Spleen (tissue), 11 donors: ENCODE data around the gene PARD6A. TPM values are rescaled to one million over a fixed set of nuclear protein-coding genes. Genes with fewer than 3 reads are reported as not detected.

Experiments used
- DNase-seq: peaks from one replicate; pipeline ENCODE4 v3.0.0-alpha.2; 2020
- H3K27ac ChIP-seq, 8 donors: fragments of 200-600 bp; sonication (generic) in 7 of 8; 1 replicate in 4 of 8; 2 replicates in 4 of 8; pipeline versions ENCODE4 v1.5.0 to v1.8.0; 2016 to 2021; ENCODE audit warnings: inconsistent platforms in 4 of 8, mild to moderate bottlenecking in 4 of 8, moderate library complexity in 1 of 8
- H3K27me3 ChIP-seq, 7 donors: fragments of 200-600 bp; sonication (generic) in 6 of 7; replicated peaks in 1 of 7; 1 replicate in 4 of 7; 2 replicates in 3 of 7; pipeline versions ENCODE4 v1.5.0 to v1.8.0; 2016 to 2021; ENCODE audit warnings: inconsistent platforms in 3 of 7, mild to moderate bottlenecking in 1 of 7
- H3K36me3 ChIP-seq, 6 donors: fragments of 200-600 bp; sonication (generic) in 5 of 6; 1 replicate in 4 of 6; 2 replicates in 2 of 6; pipeline versions ENCODE4 v1.5.0 to v1.8.0; 2016 to 2021; ENCODE audit warnings: inconsistent platforms in 2 of 6
- H3K4me1 ChIP-seq, 6 donors: fragments of 200-600 bp; sonication (generic) in 5 of 6; 1 replicate in 3 of 6; 2 replicates in 3 of 6; pipeline versions ENCODE4 v1.5.0 to v1.8.0; 2016 to 2021; ENCODE audit warnings: inconsistent platforms in 3 of 6
- H3K4me3 ChIP-seq, 8 donors: fragments of 200-600 bp; sonication (generic) in 7 of 8; 1 replicate in 4 of 8; 2 replicates in 4 of 8; pipeline versions ENCODE4 v1.5.0 to v1.8.0; 2016 to 2021; ENCODE audit warnings: inconsistent platforms in 4 of 8, mild to moderate bottlenecking in 4 of 8, moderate library complexity in 2 of 8
- H3K9me3 ChIP-seq, 8 donors: fragments of 200-600 bp; sonication (generic) in 7 of 8; 1 replicate in 4 of 8; 2 replicates in 4 of 8; pipeline versions ENCODE4 v1.5.0 to v1.8.0; 2016 to 2021; ENCODE audit warnings: inconsistent platforms in 4 of 8
- POLR2A ChIP-seq, 3 donors: fragments of 450-650 bp; IDR thresholded peaks; one replicate each; pipeline ENCODE4 v1.5.1; 2017; ENCODE audit warnings: antibody characterized with exemption in 3 of 3, mild to moderate bottlenecking in 1 of 3
- POLR2AphosphoS5 ChIP-seq, 3 donors: sonication (generic); formaldehyde crosslinking; IDR thresholded peaks; one replicate each; pipeline ENCODE4 v1.5.1; 2017; ENCODE audit warnings: antibody characterized with exemption in 3 of 3
- WGBS, 5 donors: extraction: QIAGEN DNeasy Blood & Tissue Kit in 3 of 5; methylation state at CpG; one replicate each; pipeline versions ENCODE4 v1.1.5 to v1.1.7; 2013 to 2018; 5-methylcytosine and 5-hydroxymethylcytosine counted together
- intact Hi-C: fragments of 100-400 bp; cut with DNase I; formaldehyde crosslinking; loops from one replicate; pipeline ENCODE4 v1.15.0; 2023; ENCODE audit warnings: low total_unique reads
- polyA plus RNA-seq, 3 donors: library from polyadenylated mRNA; stranded (reverse); fragments of 200-250 nt; gene quantifications; one replicate each; pipeline ENCODE4 v1.2.1, GENCODE V29; 2013
- total RNA-seq, 7 donors: library from RNA; depleted of rRNA in 3 of 7; stranded (reverse); fragments of >200 nt in 3 of 7; fragmentation: NEBNext Ultra II Directional in 4 of 7; extraction: Animal tissue kit (Norgen Biotek cat#: 25700) in 4 of 7; gene quantifications; one replicate each; pipeline versions ENCODE4 v1.1.0 to v1.2.1, GENCODE V29; 2016 to 2021
- TF ChIP-seq, protein P1 (sequence below), 11 experiments: fragments of 200-600 bp in 7 of 11; fragments of 450-650 bp in 4 of 11; sonication (generic) in 4 of 11; IDR thresholded peaks in 8 of 11; conservative IDR thresholded peaks in 3 of 11; 1 replicate in 7 of 11; 2 replicates in 4 of 11; pipeline versions ENCODE4 v1.4.0 to v1.8.0; 2016 to 2021; ENCODE audit warnings: antibody characterized with exemption in 11 of 11, inconsistent platforms in 4 of 11, mild to moderate bottlenecking in 1 of 11
- donor health status: healthy with polysubstance abuse.
- donor health status: DM: no; HTN: no; CAD: no; lungs with moderate emphysema.
- donor health status: DM: no; HTN: no; CAD: no.
- donor health status: Bipolar disorder and iron deficiency.
- donor health status: healthy.
- donor health status: DM: no; HTN: no; CAD: no.
- donor health status: DM: yes; HTN: yes; CAD: no.

PARD6A gene
- total and polyA plus RNA-seq, 10 donors, result 3.3 to 13.8 (median 6.7) TPM

- H3K27ac ChIP-seq, result peak overlapping the region in 7 of 8 donors; percentile 62 to 94 (median 83)
- H3K27me3 ChIP-seq, result no peaks in the 10 kb centered on the region
- DNase-seq, result peak; percentile 77
- H3K9me3 ChIP-seq, result no peaks in the 10 kb centered on the region
- TF ChIP-seq, protein P1, sequence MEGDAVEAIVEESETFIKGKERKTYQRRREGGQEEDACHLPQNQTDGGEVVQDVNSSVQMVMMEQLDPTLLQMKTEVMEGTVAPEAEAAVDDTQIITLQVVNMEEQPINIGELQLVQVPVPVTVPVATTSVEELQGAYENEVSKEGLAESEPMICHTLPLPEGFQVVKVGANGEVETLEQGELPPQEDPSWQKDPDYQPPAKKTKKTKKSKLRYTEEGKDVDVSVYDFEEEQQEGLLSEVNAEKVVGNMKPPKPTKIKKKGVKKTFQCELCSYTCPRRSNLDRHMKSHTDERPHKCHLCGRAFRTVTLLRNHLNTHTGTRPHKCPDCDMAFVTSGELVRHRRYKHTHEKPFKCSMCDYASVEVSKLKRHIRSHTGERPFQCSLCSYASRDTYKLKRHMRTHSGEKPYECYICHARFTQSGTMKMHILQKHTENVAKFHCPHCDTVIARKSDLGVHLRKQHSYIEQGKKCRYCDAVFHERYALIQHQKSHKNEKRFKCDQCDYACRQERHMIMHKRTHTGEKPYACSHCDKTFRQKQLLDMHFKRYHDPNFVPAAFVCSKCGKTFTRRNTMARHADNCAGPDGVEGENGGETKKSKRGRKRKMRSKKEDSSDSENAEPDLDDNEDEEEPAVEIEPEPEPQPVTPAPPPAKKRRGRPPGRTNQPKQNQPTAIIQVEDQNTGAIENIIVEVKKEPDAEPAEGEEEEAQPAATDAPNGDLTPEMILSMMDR (IDR thresholded peaks at IDR 0.05 in 8 of 11, conservative IDR thresholded peaks at IDR 0.05 in 3 of 11), result no peak
- TF ChIP-seq POLR2A (IDR thresholded peaks at IDR 0.05), result no peak
- peak in 1 of 3 donors; percentile 39 for TF ChIP-seq POLR2AphosphoS5 (IDR thresholded peaks at IDR 0.05)
- 92 to 97% (median 95%) methylated on average over 19 to 28 of the region's 28 CpGs for WGBS, 5 donors
- H3K4me3 ChIP-seq, result no peak overlapping the region
- intact Hi-C loops, result loop anchor here (5.0 to 10.0 kb wide), 2 partner anchors 42 to 250 kb away; partner anchors contain the start of gene GFOD2
- peaks cover 18 to 79% (median 61%) of the 10 kb centered on the region in 6 donors for H3K4me1 ChIP-seq
- peaks cover 0 to 34% (median 7%) of the 10 kb centered on the region in 6 donors for H3K36me3 ChIP-seq
Measured at GRCh38 chr16:67674851-67675578, 14.3 kb downstream of the PARD6A start.

DNA sequence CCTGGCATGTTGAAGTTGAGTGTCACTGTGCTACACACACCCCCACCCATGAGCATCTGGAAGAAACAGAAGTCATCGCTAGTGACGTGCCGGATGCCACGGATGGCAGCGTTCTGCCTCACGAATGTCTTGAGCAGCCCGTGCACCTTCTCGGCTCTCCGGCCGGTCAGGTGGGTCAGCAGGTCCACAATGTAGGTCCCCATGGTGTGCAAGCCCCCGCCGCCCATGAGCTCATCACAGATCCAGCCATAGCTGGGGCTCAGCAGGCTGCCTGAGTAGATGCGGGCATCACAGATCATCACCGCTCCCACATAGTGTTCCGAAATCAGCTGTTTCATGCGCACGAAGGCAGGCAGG, 14.8 kb downstream of the PARD6A start:
- TF ChIP-seq POLR2AphosphoS5 (IDR thresholded peaks at IDR 0.05), result peak in 1 of 3 donors; percentile 47
- TF ChIP-seq, protein P1 (IDR thresholded peaks at IDR 0.05 in 8 of 11, conservative IDR thresholded peaks at IDR 0.05 in 3 of 11), result no peak
- TF ChIP-seq POLR2A (IDR thresholded peaks at IDR 0.05), result no peak
- Histone ChIP-seq H3K4me3 (no peak overlapping the region), H3K27ac (peak overlapping the region; percentile 19 to 94 (median 68)), H3K9me3 (no peaks in the 10 kb centered on the region), H3K4me1 (peaks cover 18 to 78% (median 61%) of the 10 kb centered on the region in 6 donors), H3K36me3 (peaks cover 0 to 39% (median 7%) of the 10 kb centered on the region in 6 donors), H3K27me3 (no peaks in the 10 kb centered on the region)
- WGBS, 5 donors, result 96 to 98% (median 96%) methylated on average over 10 to 17 of the region's 17 CpGs
- intact Hi-C loops, result loop anchor here (10.0 kb wide), 1 partner anchor 249 kb away; no protein-coding TSS in a partner anchor
- no peak for DNase-seq

- H3K4me1 ChIP-seq, result peaks cover 18 to 74% (median 60%) of the 10 kb centered on the region in 6 donors
- peaks cover 0 to 44% (median 9%) of the 10 kb centered on the region in 6 donors for H3K36me3 ChIP-seq
- H3K9me3 ChIP-seq, result no peaks in the 10 kb centered on the region
- no peak overlapping the region for H3K4me3 ChIP-seq
- no peaks in the 10 kb centered on the region for H3K27me3 ChIP-seq
- intact Hi-C loops, result loop anchor here (10.0 kb wide), 1 partner anchor 249 kb away; no protein-coding TSS in a partner anchor
- no peak for DNase-seq
- TF ChIP-seq POLR2AphosphoS5 (IDR thresholded peaks at IDR 0.05) (no peak), POLR2A (IDR thresholded peaks at IDR 0.05) (no peak)
- TF ChIP-seq, protein P1 (IDR thresholded peaks at IDR 0.05 in 8 of 11, conservative IDR thresholded peaks at IDR 0.05 in 3 of 11), result no peak
- H3K27ac ChIP-seq, result peak overlapping the region; percentile 19 to 94 (median 66)
- WGBS, 5 donors, result 94 to 99% (median 98%) methylated on average over 7 of the region's 7 CpGs
Measured at GRCh38 chr16:67675999-67676398, 15.2 kb downstream of the PARD6A start.

DNA sequence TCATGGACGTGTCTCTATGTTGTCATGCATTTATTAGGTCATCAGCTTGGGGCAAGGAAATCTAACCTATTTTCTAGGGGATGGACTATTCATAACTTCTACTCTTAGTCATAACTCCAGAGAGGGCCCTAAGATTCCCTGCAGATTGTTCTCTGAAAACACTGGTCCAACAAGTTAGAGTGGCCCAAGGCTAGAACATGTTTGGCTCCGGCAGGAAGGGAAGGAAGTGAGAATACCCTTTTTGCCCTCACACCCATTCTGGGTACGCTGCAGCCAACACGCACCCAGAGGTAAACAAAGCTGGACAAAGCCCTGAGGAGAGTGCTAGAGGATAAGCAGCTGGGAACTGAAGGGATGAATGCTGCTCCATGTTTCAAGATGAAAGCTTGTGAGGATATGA, 15.8 kb downstream of the PARD6A start:
- H3K4me3 ChIP-seq, result no peak overlapping the region
- H3K9me3 ChIP-seq, result no peaks in the 10 kb centered on the region
- intact Hi-C loops, result loop anchor here (10.0 kb wide), 1 partner anchor 248 kb away; no protein-coding TSS in a partner anchor
- H3K27ac ChIP-seq, result peak overlapping the region in 6 of 8 donors; percentile 39 to 94 (median 72)
- H3K27me3 ChIP-seq, result no peaks in the 10 kb centered on the region
- WGBS, 5 donors, result 58 to 70% (median 67%) methylated on average over 4 of the region's 4 CpGs
- TF ChIP-seq POLR2AphosphoS5 (IDR thresholded peaks at IDR 0.05), result peak in 1 of 3 donors; percentile 81
- TF ChIP-seq, protein P1 (IDR thresholded peaks at IDR 0.05 in 8 of 11, conservative IDR thresholded peaks at IDR 0.05 in 3 of 11), result no peak
- no peak for TF ChIP-seq POLR2A (IDR thresholded peaks at IDR 0.05)
- peaks cover 0 to 46% (median 9%) of the 10 kb centered on the region in 6 donors for H3K36me3 ChIP-seq
- DNase-seq, result peak; percentile 40
- peaks cover 18 to 70% (median 59%) of the 10 kb centered on the region in 6 donors for H3K4me1 ChIP-seq
